Esophagus muscularis mucosa (tissue), 4 donors: ENCODE results near the gene MAGI1.

Experiments
- CTCF ChIP-seq, 3 experiments: fragments of 200-600 bp in 2 of 3; fragments of 450-650 bp in 1 of 3; sonication (generic) in 2 of 3; IDR thresholded peaks; one replicate each; pipeline ENCODE4 v1.5.1; 2017 to 2019; ENCODE audit warnings: antibody characterized with exemption in 3 of 3, mild to moderate bottlenecking in 2 of 3, moderate library complexity in 1 of 3
- EP300 ChIP-seq: sonication (generic); formaldehyde crosslinking; IDR thresholded peaks from one replicate; pipeline ENCODE4 v1.6.1; 2017; ENCODE audit warnings: antibody characterized with exemption
- POLR2AphosphoS5 ChIP-seq, 2 donors: sonication (generic); formaldehyde crosslinking; IDR thresholded peaks; one replicate each; pipeline ENCODE4 v1.6.1; 2017; ENCODE audit warnings: antibody characterized with exemption in 2 of 2

GRCh38 chr3:65584002-65584401 is 454.7 kb downstream of the MAGI1 start:
- no peak for TF ChIP-seq CTCF (IDR thresholded peaks at IDR 0.05)
- no peak for TF ChIP-seq POLR2AphosphoS5 (IDR thresholded peaks at IDR 0.05)
- TF ChIP-seq EP300 = no peak
